Left ventricle myocardium inferior (tissue), 1 donor: Measurements from ENCODE around the gene RBBP8NL. TPM values are rescaled to one million over a fixed set of nuclear protein-coding genes. Genes with fewer than 3 reads are reported as not detected.

Experiments
- DNase-seq: peaks from one replicate; pipeline ENCODE4 v3.0.0-alpha.2; 2020
- H3K27ac ChIP-seq: fragments of 200-600 bp; replicated peaks from 2 replicates; pipeline ENCODE4 v1.8.0; 2021
- H3K27me3 ChIP-seq: fragments of 200-600 bp; 2 replicates; pipeline ENCODE4 v1.8.0; 2021; ENCODE audit warnings: low read depth
- H3K36me3 ChIP-seq: fragments of 200-600 bp; 2 replicates; pipeline ENCODE4 v1.8.0; 2021
- H3K4me1 ChIP-seq: fragments of 200-600 bp; 2 replicates; pipeline ENCODE4 v1.8.0; 2021
- H3K4me3 ChIP-seq: fragments of 200-600 bp; 2 replicates; pipeline ENCODE4 v1.8.0; 2021; ENCODE audit warnings: mild to moderate bottlenecking, moderate library complexity
- H3K9me3 ChIP-seq: fragments of 200-600 bp; replicated peaks from 2 replicates; pipeline ENCODE4 v1.8.0; 2021
- intact Hi-C: fragments of 100-400 bp; cut with micrococcal nuclease; formaldehyde crosslinking; loops from one replicate; pipeline ENCODE4 v1.11.0; 2022
- total RNA-seq: library from RNA; stranded (reverse); fragmentation: NEBNext Ultra II Directional; extraction: Animal tissue kit (Norgen Biotek cat#: 25700); gene quantifications from one replicate; pipeline ENCODE4 v1.2.1, GENCODE V29; 2021
- TF ChIP-seq, protein P1 (sequence below): fragments of 200-600 bp; IDR thresholded peaks from 2 replicates; pipeline ENCODE4 v1.8.0; 2021; ENCODE audit warnings: antibody characterized with exemption, mild to moderate bottlenecking, borderline replicate concordance
- donor health status: DM: no; HTN: yes; CAD: no; lungs with severe emphysema.

The RBBP8NL gene
- total RNA-seq, 1 donor from 2014 or later, result not detected

DNA sequence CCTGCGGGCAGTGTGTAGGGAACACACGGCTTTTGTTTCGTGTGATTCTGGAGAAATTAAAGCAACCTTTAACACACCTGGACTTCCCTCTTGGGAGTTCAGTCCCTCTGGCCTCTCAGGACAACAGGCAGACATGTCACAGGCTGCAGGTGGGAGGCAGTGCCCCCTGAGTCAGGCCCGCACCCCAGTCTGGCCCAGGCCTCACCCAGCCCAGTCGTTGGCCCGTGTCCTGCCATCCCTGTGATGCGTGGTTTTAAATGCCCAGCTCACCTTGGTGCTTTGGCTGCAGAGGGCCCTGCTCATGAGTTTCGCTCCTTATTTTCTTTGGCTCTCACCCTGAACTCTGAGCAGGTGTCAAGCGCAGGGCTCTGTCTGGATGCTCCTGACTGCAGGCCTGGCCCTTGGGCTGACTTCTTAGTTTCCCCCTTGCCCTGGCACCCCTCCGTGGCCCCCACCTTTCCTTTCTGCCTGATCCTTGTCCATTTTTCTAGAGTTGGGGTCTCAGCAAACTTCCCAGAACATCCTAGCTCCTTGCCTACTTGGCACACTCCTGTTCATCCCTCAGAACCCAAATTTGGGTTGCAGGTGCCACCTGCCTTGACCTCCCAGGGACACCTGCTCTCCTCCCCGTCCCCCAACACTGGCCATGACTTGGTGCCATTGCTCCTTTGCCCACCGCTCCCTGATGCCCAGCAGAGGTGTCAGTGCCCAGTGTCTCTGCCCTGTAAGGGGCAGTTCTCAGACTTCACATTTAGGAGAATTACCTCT lies 18.1 kb downstream of the RBBP8NL start:
- TF ChIP-seq, protein P1, sequence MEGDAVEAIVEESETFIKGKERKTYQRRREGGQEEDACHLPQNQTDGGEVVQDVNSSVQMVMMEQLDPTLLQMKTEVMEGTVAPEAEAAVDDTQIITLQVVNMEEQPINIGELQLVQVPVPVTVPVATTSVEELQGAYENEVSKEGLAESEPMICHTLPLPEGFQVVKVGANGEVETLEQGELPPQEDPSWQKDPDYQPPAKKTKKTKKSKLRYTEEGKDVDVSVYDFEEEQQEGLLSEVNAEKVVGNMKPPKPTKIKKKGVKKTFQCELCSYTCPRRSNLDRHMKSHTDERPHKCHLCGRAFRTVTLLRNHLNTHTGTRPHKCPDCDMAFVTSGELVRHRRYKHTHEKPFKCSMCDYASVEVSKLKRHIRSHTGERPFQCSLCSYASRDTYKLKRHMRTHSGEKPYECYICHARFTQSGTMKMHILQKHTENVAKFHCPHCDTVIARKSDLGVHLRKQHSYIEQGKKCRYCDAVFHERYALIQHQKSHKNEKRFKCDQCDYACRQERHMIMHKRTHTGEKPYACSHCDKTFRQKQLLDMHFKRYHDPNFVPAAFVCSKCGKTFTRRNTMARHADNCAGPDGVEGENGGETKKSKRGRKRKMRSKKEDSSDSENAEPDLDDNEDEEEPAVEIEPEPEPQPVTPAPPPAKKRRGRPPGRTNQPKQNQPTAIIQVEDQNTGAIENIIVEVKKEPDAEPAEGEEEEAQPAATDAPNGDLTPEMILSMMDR, result no peak
- Histone ChIP-seq H3K9me3 (no peaks in the 10 kb centered on the region), H3K27ac (no peak overlapping the region), H3K27me3 (no peaks in the 10 kb centered on the region), H3K4me3 (no peak overlapping the region), H3K4me1 (peaks cover 38% of the 10 kb centered on the region), H3K36me3 (no peaks in the 10 kb centered on the region)
- no peak for DNase-seq
- intact Hi-C loops, result no loop called here

DNA sequence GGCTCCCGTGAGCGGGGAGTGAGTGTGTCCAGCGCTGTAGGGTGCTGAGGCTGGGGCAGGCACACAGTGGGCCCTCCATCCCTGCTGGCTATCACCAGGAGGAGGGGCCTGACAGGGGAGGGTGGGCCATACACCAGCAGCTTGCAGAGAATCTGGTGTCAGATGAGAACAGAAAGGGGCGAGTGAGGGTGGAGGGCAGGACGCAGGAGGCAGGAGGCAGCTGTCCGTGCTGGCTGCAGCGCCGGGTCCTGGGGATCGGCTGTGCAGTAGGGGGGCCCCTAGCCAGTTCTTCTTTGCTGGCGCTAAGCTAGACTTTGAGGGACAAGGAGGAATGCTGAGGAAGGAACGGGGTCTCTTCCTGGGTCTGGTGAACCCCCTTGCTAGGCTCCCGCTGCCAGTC lies 18.7 kb downstream of the RBBP8NL start:
- TF ChIP-seq, protein P1, result no peak
- H3K4me3 ChIP-seq, result no peak overlapping the region
- intact Hi-C loops, result no loop called here
- H3K9me3 ChIP-seq, result no peaks in the 10 kb centered on the region
- no peaks in the 10 kb centered on the region for H3K27me3 ChIP-seq
- peaks cover 38% of the 10 kb centered on the region for H3K4me1 ChIP-seq
- H3K27ac ChIP-seq, result no peak overlapping the region
- no peak for DNase-seq
- H3K36me3 ChIP-seq, result no peaks in the 10 kb centered on the region

DNA sequence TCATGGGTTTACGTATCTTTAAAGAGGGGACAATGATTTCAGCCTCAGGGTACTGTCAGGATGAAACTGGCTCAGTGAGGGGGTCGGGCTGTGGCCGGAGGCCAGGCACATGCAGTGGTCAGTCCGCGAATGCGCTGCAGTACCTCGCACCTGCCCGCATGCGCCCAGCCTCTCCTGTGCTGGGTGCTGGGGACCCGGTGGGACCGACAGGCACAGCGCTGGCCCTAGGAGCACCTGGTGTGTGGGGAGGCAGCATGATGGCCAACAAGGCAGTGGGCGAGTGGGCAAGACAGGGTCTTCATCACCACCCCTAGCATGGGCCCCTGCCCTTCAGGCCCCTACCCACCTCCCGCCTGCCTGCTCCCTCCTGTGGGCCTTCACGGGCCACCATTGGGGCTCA lies 19.3 kb downstream of the RBBP8NL start:
- TF ChIP-seq, protein P1, result no peak
- intact Hi-C loops, result no loop called here
- Histone ChIP-seq H3K27ac (no peak overlapping the region), H3K9me3 (no peaks in the 10 kb centered on the region), H3K36me3 (no peaks in the 10 kb centered on the region), H3K4me1 (peaks cover 38% of the 10 kb centered on the region), H3K27me3 (no peaks in the 10 kb centered on the region), H3K4me3 (no peak overlapping the region)
- DNase-seq, result no peak

DNA sequence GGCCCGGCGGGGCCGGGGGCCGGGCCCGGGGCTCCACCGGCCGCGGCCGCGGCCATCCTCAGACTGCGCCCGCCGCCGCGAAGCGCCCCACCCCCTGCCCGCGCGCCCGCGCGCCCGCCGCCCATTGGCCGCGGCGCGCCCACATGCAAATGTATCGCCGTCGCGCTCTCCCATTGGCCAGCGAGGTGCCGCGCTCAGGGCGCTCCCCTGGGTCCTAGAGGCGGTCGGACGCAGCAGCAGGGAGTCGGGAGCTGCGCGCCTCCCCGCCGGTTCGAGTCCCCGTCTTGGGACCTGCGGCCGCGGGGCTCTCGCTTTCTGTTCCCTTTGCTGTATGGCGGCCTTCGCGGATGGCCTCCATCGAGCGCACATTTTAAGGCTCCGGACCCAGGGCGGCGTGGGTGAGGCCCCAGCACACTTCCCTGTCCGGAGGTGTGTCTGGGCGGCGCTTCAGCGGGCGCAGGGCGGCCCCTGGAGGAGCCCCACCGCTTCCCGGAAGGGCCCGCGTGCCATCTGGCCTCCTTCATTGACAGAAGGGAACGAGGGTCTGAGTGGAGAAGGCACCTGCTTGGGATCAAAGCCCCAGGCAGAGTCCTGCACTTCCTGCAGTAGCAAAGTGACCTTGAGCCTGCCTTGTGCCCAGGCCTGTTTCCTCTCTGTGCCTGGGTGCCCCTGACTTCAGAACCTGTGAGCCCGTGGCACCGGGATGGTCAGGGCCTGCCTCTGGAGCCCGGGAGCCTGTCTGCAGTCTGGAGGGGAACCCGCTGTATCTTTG lies 19.9 kb downstream of the RBBP8NL start, which contains the start of gene CABLES2:
CABLES2 (minus strand) TSS at position 65 of the 772 bp plus-strand sequence; CDS start at position 56, 9 bp downstream.
- Histone ChIP-seq H3K27me3 (no peaks in the 10 kb centered on the region), H3K27ac (peak within 1 kb of the TSS; percentile 76), H3K36me3 (no peaks in the 10 kb centered on the region), H3K9me3 (no peaks in the 10 kb centered on the region), H3K4me1 (peaks cover 38% of the 10 kb centered on the region), H3K4me3 (peak within 1 kb of the TSS; percentile 78)
- TF ChIP-seq, protein P1, result peak; percentile 40
- intact Hi-C loops, result no loop called here
- DNase-seq, result peak; percentile 94

DNA sequence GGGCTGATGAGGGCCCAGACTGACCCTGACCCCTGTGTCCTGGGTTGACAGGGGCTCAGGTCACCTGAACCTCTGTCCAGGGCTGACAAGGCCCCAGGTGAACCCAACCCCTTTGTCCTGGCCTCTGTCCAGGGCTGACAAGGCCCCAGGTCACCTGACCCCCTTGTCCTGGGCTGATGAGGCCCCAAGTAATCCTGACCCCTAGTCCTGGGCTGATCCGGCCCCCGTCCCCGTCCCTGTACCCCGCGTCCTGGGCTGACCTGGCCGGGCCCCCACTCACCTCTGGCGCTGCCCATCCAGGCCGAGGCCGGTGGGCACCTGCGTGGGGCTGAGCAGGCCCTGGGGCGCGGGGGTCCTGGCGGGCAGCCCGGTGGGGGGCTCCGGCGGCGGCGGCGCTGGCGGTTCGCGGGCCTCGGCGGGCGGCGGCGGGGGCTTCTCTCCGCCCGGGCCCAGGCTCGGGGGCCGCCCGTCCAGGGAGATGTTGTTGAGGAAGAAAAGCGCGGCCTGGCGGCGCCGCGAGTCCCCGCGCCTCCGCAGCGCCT lies 20.6 kb downstream of the RBBP8NL start:
- TF ChIP-seq, protein P1, result no peak
- Histone ChIP-seq H3K9me3 (no peaks in the 10 kb centered on the region), H3K27me3 (no peaks in the 10 kb centered on the region), H3K4me1 (peaks cover 38% of the 10 kb centered on the region), H3K4me3 (peak overlapping the region; percentile 78), H3K36me3 (no peaks in the 10 kb centered on the region), H3K27ac (peak overlapping the region; percentile 76)
- intact Hi-C loops, result no loop called here
- no peak for DNase-seq
